Mesenteric fat pad (tissue), 1 donor: Measurements from ENCODE around the gene TMEM161A. TPM values are rescaled to one million over a fixed set of nuclear protein-coding genes. Genes with fewer than 3 reads are reported as not detected.

Source experiments
- DNase-seq: peaks from one replicate; pipeline ENCODE4 v3.0.0-alpha.2; 2020; ENCODE audit warnings: low spot score
- total RNA-seq: library from RNA; stranded (reverse); fragmentation: NEBNext Ultra II Directional; extraction: Animal tissue kit (Norgen Biotek cat#: 25700); gene quantifications from one replicate; pipeline ENCODE4 v1.2.1, GENCODE V29; 2021
- donor health status: DM: yes; HTN: yes; CAD: no.

The TMEM161A gene
- total RNA-seq, 1 donor from 2014 or later: 18.0 TPM

DNA sequence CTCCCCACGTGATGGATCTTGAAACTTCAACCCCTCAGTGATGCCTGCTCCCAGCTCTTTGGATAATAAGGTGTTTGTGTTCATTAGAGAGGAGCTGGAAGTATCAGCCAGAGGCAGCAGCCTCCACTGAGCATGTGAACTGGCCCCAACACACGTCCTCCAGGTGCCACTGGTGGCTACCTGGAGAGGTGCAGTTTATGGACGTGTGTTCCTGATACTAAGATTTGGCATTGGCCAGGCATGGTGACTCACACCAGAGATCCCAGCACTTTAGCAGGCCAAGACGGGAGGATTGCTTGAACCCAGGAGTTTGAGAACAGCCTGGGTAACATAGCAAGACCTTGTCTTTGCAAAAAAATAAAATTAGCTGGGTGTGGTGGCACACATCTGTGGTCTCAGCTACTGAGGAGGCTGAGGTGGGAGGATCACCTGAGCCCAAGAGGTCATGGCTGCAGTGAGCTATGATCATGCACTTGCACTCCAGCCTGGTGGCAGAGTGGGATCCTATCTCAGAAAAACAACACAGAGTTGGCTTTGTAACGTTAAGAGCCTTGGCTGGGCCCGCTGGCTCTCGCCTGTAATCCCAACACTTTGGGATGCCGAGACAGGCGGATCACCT, 40.1 kb downstream of the TMEM161A start:
- no peak for DNase-seq

DNA sequence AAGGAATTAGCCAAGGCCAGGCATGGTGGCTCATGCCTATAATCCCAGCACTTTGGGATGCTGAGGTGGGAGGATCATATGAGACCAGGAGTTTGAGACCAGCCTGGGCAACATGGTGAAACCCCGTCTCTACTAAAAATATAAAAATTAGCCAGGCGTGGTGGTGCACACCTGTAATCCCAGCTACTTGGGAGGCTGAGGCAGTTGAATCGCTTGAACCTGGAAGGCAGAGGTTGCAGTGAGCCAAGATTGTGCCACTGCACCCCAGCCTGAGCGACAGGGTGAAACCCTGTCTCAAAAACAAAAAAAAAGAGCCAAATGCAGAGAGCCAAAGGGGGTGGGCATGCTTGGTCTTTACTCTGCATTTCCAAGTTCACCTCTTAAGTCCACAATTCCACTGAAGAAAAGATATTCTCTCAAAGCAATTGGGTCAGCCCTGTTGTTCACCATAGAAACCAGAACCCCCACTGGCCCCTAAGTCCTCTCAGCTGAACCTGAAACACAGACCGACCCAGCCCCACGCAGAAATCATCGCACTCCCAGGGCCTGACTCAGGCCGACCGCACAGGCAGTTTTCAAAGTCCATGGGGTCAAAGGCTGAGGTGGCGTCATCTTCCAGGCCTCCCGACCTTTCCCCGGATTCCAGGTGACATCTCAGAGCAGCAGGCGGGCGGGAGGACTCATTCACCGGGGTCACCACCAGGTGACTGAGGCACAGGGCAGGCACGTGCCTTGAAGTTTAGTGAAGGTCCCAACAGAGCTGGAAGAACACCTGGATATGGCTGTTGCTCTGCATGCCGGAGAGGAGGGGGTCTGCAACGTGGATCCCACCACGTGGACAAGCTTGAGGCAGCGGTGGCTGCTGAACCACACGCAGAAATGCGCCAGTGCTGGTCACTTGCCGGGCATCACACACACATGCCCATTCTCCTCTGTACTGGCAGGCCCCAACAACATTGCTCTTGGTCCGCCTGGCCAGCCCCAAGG, 41.3 kb downstream of the TMEM161A start:
- DNase-seq: no peak

- DNase-seq: no peak
Measured at GRCh38 chr19:19095691-19096090, 42.6 kb downstream of the TMEM161A start.

- DNase-seq: no peak
Measured at GRCh38 chr19:19094513-19094912, 43.8 kb downstream of the TMEM161A start.

DNA sequence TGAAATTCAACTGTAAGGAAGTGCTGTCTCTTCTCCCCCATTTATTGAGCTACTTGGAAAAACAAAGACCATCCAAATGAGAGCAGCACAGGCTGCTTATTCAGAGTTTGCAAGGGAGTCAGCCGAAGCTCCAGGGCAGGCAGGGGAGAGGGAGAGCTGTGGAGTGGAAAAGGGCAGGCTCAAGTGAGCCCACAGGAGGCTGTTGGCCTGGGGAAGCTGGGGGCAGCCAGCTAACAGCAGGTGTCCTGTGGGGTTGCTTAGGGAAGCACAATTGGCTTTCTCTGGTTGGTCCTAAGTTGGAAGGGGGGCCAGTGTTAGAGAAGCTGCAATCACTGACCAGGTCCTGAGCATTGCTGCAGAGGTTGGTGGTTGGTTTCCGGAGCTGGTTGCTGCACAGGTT, 50.6 kb downstream of the TMEM161A start:
- DNase-seq: no peak

- no peak for DNase-seq
Measured at GRCh38 chr19:19083413-19084178, 54.7 kb downstream of the TMEM161A start.

- no peak for DNase-seq
Measured at GRCh38 chr19:19081642-19082151, 56.6 kb downstream of the TMEM161A start.

DNA sequence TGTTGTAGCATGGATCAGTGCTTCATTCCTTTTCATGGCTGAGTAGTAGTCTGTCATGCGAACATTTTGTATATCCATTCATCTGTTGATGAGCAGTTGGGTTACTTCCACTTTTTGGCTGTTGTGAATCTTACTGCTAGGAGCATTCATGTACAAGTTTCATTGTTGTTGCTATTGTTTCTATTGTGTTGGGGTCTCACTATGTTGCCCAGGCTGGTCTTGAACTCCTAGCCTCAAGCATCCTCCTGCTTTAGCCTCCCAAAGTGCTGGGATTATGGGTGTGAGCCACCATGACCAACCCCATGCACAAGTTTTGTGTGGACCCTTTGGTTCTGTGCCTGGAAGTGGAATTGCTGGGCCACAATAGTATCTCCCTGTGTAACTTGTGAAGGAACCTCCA, 58.7 kb downstream of the TMEM161A start:
- DNase-seq: no peak

DNA sequence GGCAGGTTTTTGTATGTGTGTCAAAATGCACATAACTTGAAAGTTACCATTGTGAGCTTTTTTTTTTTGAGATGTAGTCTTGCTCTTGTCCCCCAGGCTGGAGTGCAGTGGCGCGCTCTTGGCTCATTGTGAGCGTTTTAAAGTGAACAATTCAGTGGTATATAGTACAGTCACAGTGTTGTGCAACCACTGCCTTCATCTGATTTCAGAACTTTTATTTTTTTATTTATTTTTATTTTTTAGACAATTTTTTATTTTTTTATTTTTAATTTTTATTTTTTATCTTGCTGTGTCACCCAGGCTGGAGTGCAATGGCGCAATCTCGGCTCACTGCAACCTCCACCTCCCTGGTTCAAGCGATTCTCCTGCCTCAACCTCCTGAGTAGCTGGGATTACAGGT, 59.5 kb downstream of the TMEM161A start:
- DNase-seq: no peak

DNA sequence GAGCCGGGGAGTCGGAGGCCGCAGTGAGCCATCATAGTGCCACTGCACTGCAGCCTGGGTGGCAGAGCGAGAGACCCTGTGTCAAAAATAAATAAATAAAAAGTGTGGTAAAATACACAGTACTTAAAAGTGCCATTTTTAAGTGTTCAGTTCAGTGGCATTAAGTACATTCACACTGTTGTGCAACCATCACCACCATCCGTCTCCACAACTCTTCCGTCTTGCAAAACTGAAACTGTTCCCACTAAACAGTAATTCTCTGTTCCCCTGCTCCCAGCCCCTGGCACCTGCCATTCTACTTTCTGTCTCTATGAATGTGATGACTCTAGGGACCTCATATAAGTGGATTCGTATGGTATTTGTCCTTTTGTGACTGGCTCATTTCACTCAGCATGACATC, 61.2 kb downstream of the TMEM161A start:
- no peak for DNase-seq

DNA sequence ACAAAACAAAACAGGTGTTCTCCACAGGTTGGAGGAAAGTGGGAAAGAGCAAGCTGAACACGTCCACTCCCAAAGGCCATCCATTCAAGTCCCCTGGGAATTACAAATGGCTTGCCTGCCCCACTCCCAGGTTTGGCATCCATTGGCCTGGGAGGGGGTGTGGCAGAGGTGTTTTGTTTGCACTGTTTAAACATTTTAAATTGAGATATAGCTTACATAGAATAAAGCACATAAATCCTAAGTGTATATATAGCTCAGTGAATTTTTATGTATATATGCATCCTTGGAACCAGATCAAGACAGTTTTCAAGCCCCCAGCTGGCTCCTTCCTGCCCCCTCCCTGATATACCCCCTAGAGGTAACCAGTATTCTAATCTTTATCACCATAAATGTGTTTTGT, 61.8 kb downstream of the TMEM161A start:
- DNase-seq: no peak

DNA sequence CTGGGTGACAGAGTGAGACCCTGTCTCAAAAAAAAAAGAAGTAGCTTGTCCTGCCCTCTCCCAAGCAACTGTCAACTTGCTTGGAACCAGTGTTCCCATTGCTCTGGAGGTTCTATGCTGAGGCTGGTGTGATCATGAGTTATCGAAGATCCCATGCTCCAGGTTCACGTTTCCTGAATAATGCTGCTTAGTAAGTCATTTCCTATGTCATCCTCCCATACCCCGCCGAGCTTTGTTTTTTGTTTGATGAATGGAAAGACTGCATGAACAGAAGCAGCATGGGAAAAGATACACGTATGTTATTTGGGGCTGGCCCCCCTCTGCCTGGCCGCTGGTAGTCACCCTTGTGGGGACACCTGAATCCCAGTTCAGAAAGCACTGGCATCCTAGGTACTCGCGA, 63.2 kb downstream of the TMEM161A start:
- no peak for DNase-seq

GRCh38 chr19:19074196-19074882, 63.9 kb downstream of the TMEM161A start:
- DNase-seq: no peak

- DNase-seq: no peak
Measured at GRCh38 chr19:19071897-19072296, 66.4 kb downstream of the TMEM161A start.

Other genes with a start within 250 kb of the TMEM161A start
- gene CERS1, start 242.3 kb downstream of the TMEM161A start, total RNA-seq: 0.45 TPM
- gene COPE, start 219.1 kb downstream of the TMEM161A start, total RNA-seq: 147 TPM
- 49.1 TPM for gene DDX49, start 218.8 kb downstream of the TMEM161A start, total RNA-seq
- 31.5 TPM for gene HOMER3, start 197.3 kb downstream of the TMEM161A start, total RNA-seq
- gene SUGP2, start 105.0 kb downstream of the TMEM161A start, total RNA-seq: 58.8 TPM
- 18.1 TPM for gene ARMC6, start 104.9 kb downstream of the TMEM161A start, total RNA-seq
- gene SLC25A42, start 74.5 kb downstream of the TMEM161A start, total RNA-seq: 8.4 TPM
- gene MEF2B, start 31.8 kb upstream of the TMEM161A start, total RNA-seq: 2.0 TPM
- gene BORCS8, start 53.7 kb upstream of the TMEM161A start, total RNA-seq: 30.8 TPM
- gene RFXANK, start 53.8 kb upstream of the TMEM161A start, total RNA-seq: 51.1 TPM
- gene NR2C2AP, start 64.9 kb upstream of the TMEM161A start, total RNA-seq: 10.7 TPM
- gene NCAN, start 73.5 kb upstream of the TMEM161A start, total RNA-seq: not detected
- gene TM6SF2, start 134.8 kb upstream of the TMEM161A start, total RNA-seq: 1.3 TPM
- gene SUGP1, start 182.0 kb upstream of the TMEM161A start, total RNA-seq: 32.9 TPM
- gene MAU2, start 182.4 kb upstream of the TMEM161A start, total RNA-seq: 45.4 TPM